Fibroblast of pulmonary artery (primary cell): ENCODE data around the gene AGRP.

Experiments
- DNase-seq: peaks from one replicate; pipeline ENCODE4 v3.0.0-alpha.2; 2010; ENCODE audit warnings: low read depth
- H3K4me3 ChIP-seq: replicated peaks from 2 replicates; pipeline ENCODE4 v1.5.1; 2011; ENCODE audit warnings: low read depth, mild to moderate bottlenecking, control low read depth, low read length, moderate library complexity
- TF ChIP-seq, protein P1 (sequence below): IDR thresholded peaks from 2 replicates; pipeline ENCODE4 v1.5.1; 2011; ENCODE audit warnings: mild to moderate bottlenecking, control low read depth, low read length, inconsistent platforms; ENCODE audit errors: missing control alignments

The AGRP gene, protein sequence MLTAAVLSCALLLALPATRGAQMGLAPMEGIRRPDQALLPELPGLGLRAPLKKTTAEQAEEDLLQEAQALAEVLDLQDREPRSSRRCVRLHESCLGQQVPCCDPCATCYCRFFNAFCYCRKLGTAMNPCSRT

GRCh38 chr16:67483150-67483549, at the start of gene AGRP:
AGRP (minus strand) TSS chr16:67483547; CDS start chr16:67483398, 149 bp downstream.
- no peak for DNase-seq
- TF ChIP-seq, protein P1, sequence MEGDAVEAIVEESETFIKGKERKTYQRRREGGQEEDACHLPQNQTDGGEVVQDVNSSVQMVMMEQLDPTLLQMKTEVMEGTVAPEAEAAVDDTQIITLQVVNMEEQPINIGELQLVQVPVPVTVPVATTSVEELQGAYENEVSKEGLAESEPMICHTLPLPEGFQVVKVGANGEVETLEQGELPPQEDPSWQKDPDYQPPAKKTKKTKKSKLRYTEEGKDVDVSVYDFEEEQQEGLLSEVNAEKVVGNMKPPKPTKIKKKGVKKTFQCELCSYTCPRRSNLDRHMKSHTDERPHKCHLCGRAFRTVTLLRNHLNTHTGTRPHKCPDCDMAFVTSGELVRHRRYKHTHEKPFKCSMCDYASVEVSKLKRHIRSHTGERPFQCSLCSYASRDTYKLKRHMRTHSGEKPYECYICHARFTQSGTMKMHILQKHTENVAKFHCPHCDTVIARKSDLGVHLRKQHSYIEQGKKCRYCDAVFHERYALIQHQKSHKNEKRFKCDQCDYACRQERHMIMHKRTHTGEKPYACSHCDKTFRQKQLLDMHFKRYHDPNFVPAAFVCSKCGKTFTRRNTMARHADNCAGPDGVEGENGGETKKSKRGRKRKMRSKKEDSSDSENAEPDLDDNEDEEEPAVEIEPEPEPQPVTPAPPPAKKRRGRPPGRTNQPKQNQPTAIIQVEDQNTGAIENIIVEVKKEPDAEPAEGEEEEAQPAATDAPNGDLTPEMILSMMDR = no peak
- no peak within 1 kb of the TSS for H3K4me3 ChIP-seq

GRCh38 chr16:67531247-67531646, 47.9 kb upstream of the AGRP start:
- no peak for DNase-seq
- TF ChIP-seq, protein P1 = no peak
- H3K4me3 ChIP-seq = peak overlapping the region; percentile 70

- TF ChIP-seq, protein P1 = no peak
- peak; percentile 81 for DNase-seq
- H3K4me3 ChIP-seq = peak overlapping the region; percentile 70
Observed at GRCh38 chr16:67530013-67530939, 46.9 kb upstream of the AGRP start.

- TF ChIP-seq, protein P1 = no peak
- DNase-seq = peak; percentile 25
- H3K4me3 ChIP-seq = peak overlapping the region; percentile 70
Observed at GRCh38 chr16:67529582-67530012, 46.2 kb upstream of the AGRP start.

GRCh38 chr16:67528870-67529581, 45.7 kb upstream of the AGRP start:
- peak overlapping the region; percentile 70 for H3K4me3 ChIP-seq
- TF ChIP-seq, protein P1 = no peak
- peak; percentile 44 for DNase-seq

DNA sequence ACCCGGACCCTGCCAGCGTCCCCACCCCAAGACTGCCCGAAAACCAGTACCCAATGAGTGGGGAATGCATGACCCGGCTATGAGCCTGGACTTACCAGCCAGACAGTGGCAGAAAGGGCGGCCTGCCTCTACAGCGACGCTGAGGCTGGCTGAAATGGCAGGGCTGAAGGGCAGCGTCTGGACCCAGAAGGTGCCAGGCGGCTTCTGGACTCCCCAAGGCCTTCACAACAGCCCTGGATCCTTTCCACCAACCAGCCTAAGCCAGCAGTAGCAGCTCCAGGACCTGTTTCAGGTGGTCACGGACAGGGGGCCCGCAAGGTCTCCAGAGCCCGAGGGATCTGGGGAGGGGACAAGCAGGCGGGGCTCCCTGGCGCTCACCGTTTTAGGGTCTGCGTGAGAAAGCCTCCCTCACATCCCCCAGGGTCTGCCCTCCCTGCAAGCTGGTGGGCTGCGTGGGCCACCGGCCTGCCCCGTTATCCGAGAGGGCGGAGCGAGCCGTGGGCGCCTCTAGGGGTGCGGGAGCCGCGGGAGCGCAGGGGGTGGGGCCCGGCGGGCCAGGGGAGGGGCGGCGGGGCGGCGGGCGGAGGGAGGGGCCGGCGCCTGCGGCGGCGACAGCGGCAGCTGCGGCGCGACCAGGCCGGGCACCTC, 45.0 kb upstream of the AGRP start, which contains the start of gene RIPOR1:
Gene RIPOR1, plus strand, starts transcription at position 608 of the 648 bp plus-strand sequence. CDS start 9,618 bp downstream, outside the sequence.
- TF ChIP-seq, protein P1 = no peak
- DNase-seq = no peak
- H3K4me3 ChIP-seq = peak within 1 kb of the TSS; percentile 70
